SK-N-MC (cell line): ENCODE data around the gene EFCAB6.

Source experiments
- EZH2 ChIP-seq: fragments of 200-600 bp; sonication (generic); IDR thresholded peaks from one replicate; pipeline ENCODE4 v1.6.1; 2017; ENCODE audit warnings: antibody characterized with exemption
- FOXP2 ChIP-seq: optimal IDR thresholded peaks from 2 replicates; pipeline ENCODE3; 2011; ENCODE audit warnings: mild to moderate bottlenecking, moderate library complexity; ENCODE audit not compliant: insufficient read depth; ENCODE audit errors: extremely low read length, control extremely low read depth
- POLR2AphosphoS5 ChIP-seq: IDR thresholded peaks from 2 replicates; pipeline ENCODE4 v1.6.1; 2012; ENCODE audit warnings: mild to moderate bottlenecking, low read depth, low read length, borderline replicate concordance

DNA sequence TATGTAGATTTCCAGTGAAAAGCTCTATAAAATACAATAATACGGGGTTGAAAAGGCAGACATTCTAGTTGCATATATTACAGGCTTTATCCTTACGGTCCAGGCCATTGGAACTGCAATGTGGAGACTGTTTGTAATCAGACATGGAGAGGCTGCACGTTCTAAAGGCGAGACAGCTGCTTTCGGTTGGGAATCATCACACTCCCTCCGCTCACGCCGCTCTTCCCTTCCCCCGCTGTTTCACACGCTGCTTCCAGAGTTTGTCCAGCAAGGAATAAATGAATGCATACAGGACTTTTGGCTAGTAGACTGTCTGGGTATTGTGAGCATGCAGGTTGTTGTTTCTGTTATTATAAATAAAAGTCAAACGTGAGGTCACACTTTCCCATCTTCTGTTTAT lies 13.5 kb upstream of the EFCAB6 start:
- TF ChIP-seq EZH2 (no peak), POLR2AphosphoS5 (no peak), FOXP2 (no peak)
